ENCODE results near the gene ARID1B. TPM values are rescaled to one million over a fixed set of nuclear protein-coding genes. Genes with fewer than 3 reads are reported as not detected.

Gene ARID1B
- total RNA-seq, 1 experiment from 2014 or later = 35.6 TPM

DNA sequence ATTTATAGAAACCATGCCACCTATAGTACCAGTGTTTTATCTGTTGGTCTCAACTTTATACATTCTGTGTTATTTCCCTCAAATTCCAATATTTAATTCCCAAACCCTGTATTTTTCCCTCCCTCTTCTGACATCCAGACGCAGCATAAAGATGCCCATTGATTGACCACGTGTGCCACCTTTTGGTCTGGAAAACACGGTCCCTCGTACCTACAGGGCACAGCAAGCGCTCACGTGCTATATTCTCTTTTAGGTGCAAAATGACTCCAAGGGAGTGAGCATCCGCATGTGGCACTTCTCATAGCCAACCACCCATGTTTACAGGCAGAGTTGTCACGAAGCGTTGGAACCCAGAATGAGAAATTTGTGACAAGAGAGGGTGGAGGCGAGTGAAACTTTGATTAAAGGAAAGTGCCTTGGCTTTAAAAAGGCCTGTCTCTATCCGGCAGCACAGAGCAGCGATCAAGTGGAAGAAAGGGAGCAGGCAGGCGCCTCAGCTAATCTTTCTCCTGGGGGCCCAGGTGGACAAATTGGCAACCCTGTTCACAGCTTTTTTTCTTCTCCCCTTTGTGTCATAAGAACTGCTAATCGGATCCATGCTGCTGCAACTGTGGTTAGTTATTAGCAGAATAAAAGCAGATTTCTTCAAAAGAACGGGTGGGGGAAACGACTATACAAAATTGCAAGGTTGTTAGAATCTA is 320.2 kb downstream of the ARID1B start:
- no peaks in the 10 kb centered on the region for H3K36me3 ChIP-seq (ENCODE audit: control insufficient read depth in 1 of 2, insufficient read depth in 2 of 2, low read length in 2 of 2)
- no peaks in the 10 kb centered on the region for H3K9me3 ChIP-seq (ENCODE audit: control insufficient read depth in 1 of 2, insufficient read depth in 1 of 2, low read depth in 1 of 2, low read length in 2 of 2)
- no peaks in the 10 kb centered on the region for H4K20me1 ChIP-seq (ENCODE audit: insufficient read depth)
- H3K4me2 ChIP-seq (ENCODE audit: low read length) = no peak overlapping the region
- no peak overlapping the region for H3K27ac ChIP-seq (ENCODE audit: low read depth, low read length)
- intact Hi-C loops (cut with micrococcal nuclease) = no loop called here
- ATAC-seq = no peak
- no peak overlapping the region for H3K9ac ChIP-seq (ENCODE audit: low read length)
- H3K4me1 ChIP-seq (ENCODE audit: control insufficient read depth in 1 of 2, insufficient read depth in 2 of 2, low read length in 2 of 2) = no peaks in the 10 kb centered on the region
- BruUV-seq (replicated peaks) = no TSS peak
- POLR2A ChIA-PET = no interaction called here
- TF ChIP-seq SRF (IDR thresholded peaks at IDR 0.05; ENCODE audit: low read depth) (no peak), SIN3A (IDR thresholded peaks at IDR 0.05; ENCODE audit: low read depth) (no peak), CEBPB (IDR thresholded peaks at IDR 0.05; ENCODE audit: low read depth) (no peak), JUND (IDR thresholded peaks at IDR 0.05) (no peak), ELF1 (IDR thresholded peaks at IDR 0.05; ENCODE audit: borderline replicate concordance, low read depth) (no peak), ZNF274 (IDR thresholded peaks at IDR 0.05; ENCODE audit: low read depth, low read length) (no peak), TCF7L2 (IDR thresholded peaks at IDR 0.05; ENCODE audit: borderline replicate concordance, extremely low read depth, insufficient read depth, insufficient read length) (no peak), EZH2phosphoT487 (IDR thresholded peaks at IDR 0.05; ENCODE audit: borderline replicate concordance) (no peak), YY1 (IDR thresholded peaks at IDR 0.05; ENCODE audit: extremely low read depth, insufficient replicate concordance, low read depth, low read length) (no peak), RAD21 (IDR thresholded peaks at IDR 0.05; ENCODE audit: low read depth) (no peak)
- TF ChIP-seq, protein P1, sequence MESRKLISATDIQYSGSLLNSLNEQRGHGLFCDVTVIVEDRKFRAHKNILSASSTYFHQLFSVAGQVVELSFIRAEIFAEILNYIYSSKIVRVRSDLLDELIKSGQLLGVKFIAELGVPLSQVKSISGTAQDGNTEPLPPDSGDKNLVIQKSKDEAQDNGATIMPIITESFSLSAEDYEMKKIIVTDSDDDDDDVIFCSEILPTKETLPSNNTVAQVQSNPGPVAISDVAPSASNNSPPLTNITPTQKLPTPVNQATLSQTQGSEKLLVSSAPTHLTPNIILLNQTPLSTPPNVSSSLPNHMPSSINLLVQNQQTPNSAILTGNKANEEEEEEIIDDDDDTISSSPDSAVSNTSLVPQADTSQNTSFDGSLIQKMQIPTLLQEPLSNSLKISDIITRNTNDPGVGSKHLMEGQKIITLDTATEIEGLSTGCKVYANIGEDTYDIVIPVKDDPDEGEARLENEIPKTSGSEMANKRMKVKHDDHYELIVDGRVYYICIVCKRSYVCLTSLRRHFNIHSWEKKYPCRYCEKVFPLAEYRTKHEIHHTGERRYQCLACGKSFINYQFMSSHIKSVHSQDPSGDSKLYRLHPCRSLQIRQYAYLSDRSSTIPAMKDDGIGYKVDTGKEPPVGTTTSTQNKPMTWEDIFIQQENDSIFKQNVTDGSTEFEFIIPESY (IDR thresholded peaks at IDR 0.05; ENCODE audit: extremely low read depth, insufficient replicate concordance, low read length) = no peak
- TF ChIP-seq, protein P2, sequence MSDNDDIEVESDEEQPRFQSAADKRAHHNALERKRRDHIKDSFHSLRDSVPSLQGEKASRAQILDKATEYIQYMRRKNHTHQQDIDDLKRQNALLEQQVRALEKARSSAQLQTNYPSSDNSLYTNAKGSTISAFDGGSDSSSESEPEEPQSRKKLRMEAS (IDR thresholded peaks at IDR 0.05) = no peak
- no peak overlapping the region for H2AFZ ChIP-seq (ENCODE audit: low read depth, low read length, poor library complexity, severe bottlenecking)
- no peak for DNase-seq (ENCODE audit: low read depth, low spot score)
- no peak overlapping the region for H3K4me3 ChIP-seq (replicated peaks in 1 of 2; ENCODE audit: low read depth in 1 of 2, low read length in 2 of 2)
- no peaks in the 10 kb centered on the region for H3K79me2 ChIP-seq (ENCODE audit: insufficient read depth, low read length)
- CTCF ChIA-PET = no interaction called here
- no peaks in the 10 kb centered on the region for H3K27me3 ChIP-seq (ENCODE audit: insufficient read depth, low read length)
- no peaks in the 10 kb centered on the region for H3K9me2 ChIP-seq (ENCODE audit: insufficient read depth)
- RAD21 ChIA-PET (ENCODE audit: low non-redundant PET in 1 of 2, low total read pairs in 2 of 2, uncharacterized antibody in 2 of 2, unreplicated experiment in 2 of 2) = no interaction called here
